GM12872 (cell line): ENCODE data around the gene GCSH.

Experiments used
- TF ChIP-seq, protein P1 (sequence below): IDR thresholded peaks from 3 replicates; pipeline ENCODE4 v1.5.1; 2011; ENCODE audit warnings: low read depth, mild to moderate bottlenecking, low read length, moderate library complexity; ENCODE audit not compliant: insufficient read depth

GCSH gene

GRCh38 chr16:81136390-81137335 is 40.5 kb upstream of the GCSH start:
- TF ChIP-seq, protein P1, sequence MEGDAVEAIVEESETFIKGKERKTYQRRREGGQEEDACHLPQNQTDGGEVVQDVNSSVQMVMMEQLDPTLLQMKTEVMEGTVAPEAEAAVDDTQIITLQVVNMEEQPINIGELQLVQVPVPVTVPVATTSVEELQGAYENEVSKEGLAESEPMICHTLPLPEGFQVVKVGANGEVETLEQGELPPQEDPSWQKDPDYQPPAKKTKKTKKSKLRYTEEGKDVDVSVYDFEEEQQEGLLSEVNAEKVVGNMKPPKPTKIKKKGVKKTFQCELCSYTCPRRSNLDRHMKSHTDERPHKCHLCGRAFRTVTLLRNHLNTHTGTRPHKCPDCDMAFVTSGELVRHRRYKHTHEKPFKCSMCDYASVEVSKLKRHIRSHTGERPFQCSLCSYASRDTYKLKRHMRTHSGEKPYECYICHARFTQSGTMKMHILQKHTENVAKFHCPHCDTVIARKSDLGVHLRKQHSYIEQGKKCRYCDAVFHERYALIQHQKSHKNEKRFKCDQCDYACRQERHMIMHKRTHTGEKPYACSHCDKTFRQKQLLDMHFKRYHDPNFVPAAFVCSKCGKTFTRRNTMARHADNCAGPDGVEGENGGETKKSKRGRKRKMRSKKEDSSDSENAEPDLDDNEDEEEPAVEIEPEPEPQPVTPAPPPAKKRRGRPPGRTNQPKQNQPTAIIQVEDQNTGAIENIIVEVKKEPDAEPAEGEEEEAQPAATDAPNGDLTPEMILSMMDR = no peak

GRCh38 chr16:81130126-81130525 is 33.9 kb upstream of the GCSH start:
- TF ChIP-seq, protein P1 = no peak

- TF ChIP-seq, protein P1 = no peak
Observed at GRCh38 chr16:81128726-81129524, 32.7 kb upstream of the GCSH start.

DNA sequence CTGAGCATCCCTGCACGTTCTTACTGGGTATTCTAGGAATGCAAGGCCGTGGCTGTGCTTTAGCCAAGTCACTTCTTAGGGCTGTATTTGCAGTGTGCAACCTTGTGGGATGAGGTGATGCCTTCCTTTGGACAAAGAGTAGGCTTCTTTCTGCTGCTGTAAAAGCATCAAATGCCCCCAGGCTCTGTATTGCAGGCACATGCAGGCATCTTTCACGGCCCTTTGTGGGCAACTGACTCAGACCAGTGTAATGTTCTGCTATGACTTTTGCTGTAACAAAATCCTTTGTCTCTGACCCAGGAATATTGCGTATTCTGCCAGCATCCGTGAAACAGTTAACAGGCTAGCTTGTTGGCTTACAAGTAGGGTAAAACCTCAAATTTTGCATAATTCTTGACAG is 30.9 kb upstream of the GCSH start:
- TF ChIP-seq, protein P1 = no peak

DNA sequence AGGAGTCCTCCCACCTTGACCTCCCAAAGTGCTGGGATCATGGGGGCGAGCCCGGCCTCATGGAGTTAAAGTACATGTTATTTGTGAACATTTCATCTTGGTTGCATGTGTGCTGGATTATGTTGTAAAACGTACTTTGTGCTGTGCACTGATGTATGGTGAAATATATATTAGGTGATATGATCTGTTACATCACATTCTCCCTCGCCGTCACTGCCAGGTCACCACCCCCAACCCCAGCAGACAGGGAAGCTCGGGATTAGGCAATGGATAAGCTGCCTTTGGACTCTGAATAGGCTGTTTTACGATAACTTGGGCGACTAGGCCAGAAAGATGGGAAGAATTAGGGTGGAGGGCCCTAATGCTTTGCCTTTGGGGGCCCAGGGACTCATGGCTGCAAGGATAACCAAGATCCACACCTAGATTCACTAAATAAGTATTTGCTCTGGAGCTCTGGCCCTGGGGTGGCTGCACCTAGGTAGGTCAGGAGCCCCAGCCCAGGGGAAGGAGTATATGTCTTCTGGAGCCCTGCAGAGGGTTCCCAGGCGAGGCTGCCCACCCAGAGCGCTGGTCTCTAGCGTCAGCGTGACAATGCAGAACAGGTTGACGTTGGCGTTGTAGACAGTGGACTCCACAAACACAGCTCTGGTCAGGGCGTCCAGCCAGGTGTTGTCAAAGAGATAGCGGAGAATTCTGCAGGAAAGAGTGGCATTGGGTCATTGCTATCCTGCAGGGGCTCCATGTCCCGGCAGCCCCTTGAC is 27.1 kb upstream of the GCSH start:
- TF ChIP-seq, protein P1 = no peak

DNA sequence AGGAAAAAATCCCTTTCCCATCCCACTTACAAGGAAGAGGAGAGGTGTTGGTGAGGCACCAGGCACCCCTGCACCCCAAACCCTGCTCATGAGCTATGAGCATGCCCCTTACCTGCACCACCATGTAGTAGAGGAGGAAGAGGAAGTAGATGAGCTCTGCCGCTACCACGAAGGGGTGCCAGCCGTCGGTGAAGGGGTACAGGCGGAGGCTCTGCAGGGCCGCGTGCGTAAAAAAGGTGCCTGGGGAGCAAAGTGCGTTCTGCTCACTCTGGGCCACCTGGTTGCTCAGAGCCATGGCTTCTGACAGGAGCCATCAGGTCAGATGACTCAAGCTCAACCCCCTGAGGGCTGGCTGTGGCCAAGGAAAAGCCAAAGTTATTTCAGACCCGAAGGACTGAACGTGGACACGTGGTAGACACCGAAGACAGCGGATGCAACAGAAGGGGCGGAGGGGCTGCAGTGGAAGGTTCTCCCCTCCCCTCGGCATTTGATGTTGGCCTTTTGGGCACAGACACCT is 25.3 kb upstream of the GCSH start:
- TF ChIP-seq, protein P1 = no peak
